Panc1 (cell line): ENCODE data around the gene PDPN. TPM values are rescaled to one million over a fixed set of nuclear protein-coding genes. Genes with fewer than 3 reads are reported as not detected.

ENCODE experiments used
- ATAC-seq: fragments of 200-7000 bp; cut with Tn5 transposase; 2 replicates; pipeline ENCODE4 v1.9.1; 2020; ENCODE audit warnings: mild to moderate bottlenecking, moderate library complexity
- BruUV-seq: library from RNA; stranded (reverse); fragments of 400-500 nt; replicated peaks from 2 replicates; lab custom pipeline; 2021; lab: Mats Ljungman, UMichigan
- CTCF ChIA-PET: fragments of 300-600 bp; sonication (Branson Sonifier 250); formaldehyde crosslinking; loops from one replicate; lab custom pipeline; 2022; ENCODE audit warnings: antibody characterized with exemption; lab: Charles Lee
- POLR2A ChIA-PET: fragments of 300-600 bp; sonication (Branson Sonifier 250); formaldehyde crosslinking; loops from one replicate; lab custom pipeline; 2022; ENCODE audit warnings: antibody characterized with exemption; lab: Charles Lee
- DNase-seq: peaks from one replicate; pipeline ENCODE4 v3.0.0-alpha.2; 2010; ENCODE audit warnings: low read depth, low spot score
- H3K27ac ChIP-seq: 2 replicates; pipeline ENCODE4 v1.5.1; 2011; ENCODE audit warnings: mild to moderate bottlenecking, low read length, inconsistent platforms
- H3K27me3 ChIP-seq: fragments of 200-500 bp; sonication (Bioruptor generic); 2 replicates; pipeline ENCODE4 v1.6.0; 2014; ENCODE audit warnings: low read length, inconsistent platforms; ENCODE audit not compliant: control insufficient read depth, insufficient read depth
- H3K36me3 ChIP-seq: fragments of 200-500 bp; sonication (Bioruptor generic); 2 replicates; pipeline ENCODE4 v1.5.1; 2014; ENCODE audit warnings: inconsistent platforms, mild to moderate bottlenecking, low read length, moderate library complexity; ENCODE audit not compliant: control insufficient read depth, insufficient read depth
- H3K4me1 ChIP-seq: 2 replicates; pipeline ENCODE4 v1.5.1; 2011; ENCODE audit warnings: inconsistent platforms, mild to moderate bottlenecking, low read length, moderate library complexity; ENCODE audit not compliant: control insufficient read depth, insufficient read depth
- H3K4me3 ChIP-seq, 2 experiments: 2 replicates each; pipeline ENCODE4 v1.5.1; 2011 to 2012; ENCODE audit warnings: low read depth in 2 of 2, low read length in 2 of 2, mild to moderate bottlenecking in 2 of 2, inconsistent platforms in 1 of 2, moderate library complexity in 1 of 2
- H3K9me3 ChIP-seq: fragments of 200-500 bp; sonication (Bioruptor generic); 2 replicates; pipeline ENCODE4 v1.5.1; 2014; ENCODE audit warnings: low read depth, mild to moderate bottlenecking, inconsistent platforms, low read length, moderate library complexity; ENCODE audit not compliant: control insufficient read depth, insufficient read depth
- POLR2AphosphoS5 ChIP-seq: IDR thresholded peaks from 2 replicates; pipeline ENCODE4 v1.6.1; 2012; ENCODE audit warnings: mild to moderate bottlenecking, low read depth, low read length, moderate library complexity
- SIN3A ChIP-seq: IDR thresholded peaks from 2 replicates; pipeline ENCODE4 v1.6.1; 2012; ENCODE audit warnings: low read depth, mild to moderate bottlenecking, low read length, moderate library complexity, borderline replicate concordance; ENCODE audit not compliant: insufficient read depth
- TCF7L2 ChIP-seq: IDR thresholded peaks from 2 replicates; pipeline ENCODE4 v1.6.1; 2011; ENCODE audit warnings: mild to moderate bottlenecking, low read depth, low read length, inconsistent platforms
- in situ Hi-C: cut with HindIII; loops from 2 replicates; pipeline ENCODE4 v1.10.0; 2016; ENCODE audit warnings: low sequenced_read_pairs, low pct_unique_long_range_greater_than_20kb
- intact Hi-C: fragments of 100-400 bp; cut with micrococcal nuclease; formaldehyde crosslinking; loops from one replicate; pipeline ENCODE4 v1.10.0; 2022; ENCODE audit not compliant: unreplicated experiment
- total RNA-seq: library from RNA; stranded (reverse); gene quantifications from one replicate; pipeline ENCODE4 v1.2.1, GENCODE V29; 2021; ENCODE audit not compliant: unreplicated experiment
- TF ChIP-seq, protein P1 (sequence below), 2 experiments: IDR thresholded peaks; 2 replicates each; pipeline ENCODE4 v1.6.1; 2011 to 2012; ENCODE audit warnings: low read depth in 2 of 2, control low read depth in 1 of 2, low read length in 1 of 2, mild to moderate bottlenecking in 1 of 2, moderate library complexity in 1 of 2; ENCODE audit not compliant: insufficient read depth in 1 of 2
- TF ChIP-seq, protein P2 (sequence below): fragments of 450-650 bp; IDR thresholded peaks from 2 replicates; pipeline ENCODE4 v1.5.1; 2017; ENCODE audit warnings: mild to moderate bottlenecking

The PDPN gene
- total RNA-seq, 1 experiment from 2014 or later = 0.28 TPM

DNA sequence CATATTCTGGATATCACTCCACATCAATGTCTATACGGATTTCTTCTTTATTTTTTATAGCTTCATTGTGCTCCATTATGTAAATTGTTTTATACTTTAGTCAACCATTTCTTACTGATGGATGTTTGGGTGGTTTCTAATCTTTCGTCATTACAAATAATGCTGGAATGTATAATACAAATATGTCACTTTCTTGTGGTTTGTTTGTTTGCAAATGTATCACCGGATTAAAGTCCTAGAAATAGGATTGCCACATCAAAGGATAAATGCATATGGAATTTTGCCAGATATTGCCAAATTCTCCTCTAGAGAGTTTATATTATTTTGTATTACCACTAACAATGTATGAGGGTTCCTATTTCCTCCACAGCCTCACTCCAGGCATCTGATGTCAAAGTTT lies 67.6 kb downstream of the PDPN start:
- no peak overlapping the region for H3K4me3 ChIP-seq
- H3K9me3 ChIP-seq = no peaks in the 10 kb centered on the region
- TF ChIP-seq, protein P1, sequence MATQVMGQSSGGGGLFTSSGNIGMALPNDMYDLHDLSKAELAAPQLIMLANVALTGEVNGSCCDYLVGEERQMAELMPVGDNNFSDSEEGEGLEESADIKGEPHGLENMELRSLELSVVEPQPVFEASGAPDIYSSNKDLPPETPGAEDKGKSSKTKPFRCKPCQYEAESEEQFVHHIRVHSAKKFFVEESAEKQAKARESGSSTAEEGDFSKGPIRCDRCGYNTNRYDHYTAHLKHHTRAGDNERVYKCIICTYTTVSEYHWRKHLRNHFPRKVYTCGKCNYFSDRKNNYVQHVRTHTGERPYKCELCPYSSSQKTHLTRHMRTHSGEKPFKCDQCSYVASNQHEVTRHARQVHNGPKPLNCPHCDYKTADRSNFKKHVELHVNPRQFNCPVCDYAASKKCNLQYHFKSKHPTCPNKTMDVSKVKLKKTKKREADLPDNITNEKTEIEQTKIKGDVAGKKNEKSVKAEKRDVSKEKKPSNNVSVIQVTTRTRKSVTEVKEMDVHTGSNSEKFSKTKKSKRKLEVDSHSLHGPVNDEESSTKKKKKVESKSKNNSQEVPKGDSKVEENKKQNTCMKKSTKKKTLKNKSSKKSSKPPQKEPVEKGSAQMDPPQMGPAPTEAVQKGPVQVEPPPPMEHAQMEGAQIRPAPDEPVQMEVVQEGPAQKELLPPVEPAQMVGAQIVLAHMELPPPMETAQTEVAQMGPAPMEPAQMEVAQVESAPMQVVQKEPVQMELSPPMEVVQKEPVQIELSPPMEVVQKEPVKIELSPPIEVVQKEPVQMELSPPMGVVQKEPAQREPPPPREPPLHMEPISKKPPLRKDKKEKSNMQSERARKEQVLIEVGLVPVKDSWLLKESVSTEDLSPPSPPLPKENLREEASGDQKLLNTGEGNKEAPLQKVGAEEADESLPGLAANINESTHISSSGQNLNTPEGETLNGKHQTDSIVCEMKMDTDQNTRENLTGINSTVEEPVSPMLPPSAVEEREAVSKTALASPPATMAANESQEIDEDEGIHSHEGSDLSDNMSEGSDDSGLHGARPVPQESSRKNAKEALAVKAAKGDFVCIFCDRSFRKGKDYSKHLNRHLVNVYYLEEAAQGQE (IDR thresholded peaks at IDR 0.05; ENCODE audit: insufficient read depth in 1 of 2, low read depth in 2 of 2, low read length in 1 of 2) = no peak
- H3K36me3 ChIP-seq = no peaks in the 10 kb centered on the region
- ATAC-seq (no peak), DNase-seq (no peak)
- in situ Hi-C loops = no loop called here
- H3K4me1 ChIP-seq = no peaks in the 10 kb centered on the region
- ChIA-PET CTCF (no interaction called here), POLR2A (no interaction called here)
- no TSS peak for BruUV-seq
- H3K27me3 ChIP-seq = peaks cover 5% of the 10 kb centered on the region; the same call in 1 of the 2 replicates
- no peak overlapping the region for H3K27ac ChIP-seq
- intact Hi-C loops = no loop called here

DNA sequence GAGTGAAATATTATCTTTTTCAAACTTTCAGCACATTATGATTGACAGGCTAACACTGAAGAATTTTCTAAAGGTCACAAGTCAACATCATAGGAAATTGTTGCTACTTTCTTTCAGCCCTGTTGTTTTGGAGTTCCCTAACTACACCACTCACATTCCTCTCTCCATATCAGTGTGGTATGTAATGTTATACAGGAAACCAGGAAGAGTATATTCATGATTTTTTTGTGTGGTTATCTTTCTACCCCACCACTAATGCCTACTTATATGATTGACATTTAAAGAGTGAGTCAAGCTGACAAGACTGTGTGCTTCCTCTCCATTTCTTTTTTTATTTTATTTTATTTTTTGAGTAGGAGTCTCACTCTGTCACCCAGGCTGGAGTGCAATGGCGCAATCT lies 68.6 kb downstream of the PDPN start:
- ChIA-PET POLR2A (no interaction called here), CTCF (no interaction called here)
- Histone ChIP-seq H3K27ac (no peak overlapping the region), H3K36me3 (no peaks in the 10 kb centered on the region), H3K9me3 (no peaks in the 10 kb centered on the region), H3K4me1 (no peaks in the 10 kb centered on the region), H3K27me3 (peaks cover 5% of the 10 kb centered on the region; the same call in 1 of the 2 replicates), H3K4me3 (no peak overlapping the region)
- DNase-seq (no peak), ATAC-seq (no peak)
- TF ChIP-seq POLR2AphosphoS5 (no peak), TCF7L2 (no peak), SIN3A (no peak)
- TF ChIP-seq, protein P2, sequence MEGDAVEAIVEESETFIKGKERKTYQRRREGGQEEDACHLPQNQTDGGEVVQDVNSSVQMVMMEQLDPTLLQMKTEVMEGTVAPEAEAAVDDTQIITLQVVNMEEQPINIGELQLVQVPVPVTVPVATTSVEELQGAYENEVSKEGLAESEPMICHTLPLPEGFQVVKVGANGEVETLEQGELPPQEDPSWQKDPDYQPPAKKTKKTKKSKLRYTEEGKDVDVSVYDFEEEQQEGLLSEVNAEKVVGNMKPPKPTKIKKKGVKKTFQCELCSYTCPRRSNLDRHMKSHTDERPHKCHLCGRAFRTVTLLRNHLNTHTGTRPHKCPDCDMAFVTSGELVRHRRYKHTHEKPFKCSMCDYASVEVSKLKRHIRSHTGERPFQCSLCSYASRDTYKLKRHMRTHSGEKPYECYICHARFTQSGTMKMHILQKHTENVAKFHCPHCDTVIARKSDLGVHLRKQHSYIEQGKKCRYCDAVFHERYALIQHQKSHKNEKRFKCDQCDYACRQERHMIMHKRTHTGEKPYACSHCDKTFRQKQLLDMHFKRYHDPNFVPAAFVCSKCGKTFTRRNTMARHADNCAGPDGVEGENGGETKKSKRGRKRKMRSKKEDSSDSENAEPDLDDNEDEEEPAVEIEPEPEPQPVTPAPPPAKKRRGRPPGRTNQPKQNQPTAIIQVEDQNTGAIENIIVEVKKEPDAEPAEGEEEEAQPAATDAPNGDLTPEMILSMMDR = no peak
- TF ChIP-seq, protein P1 (IDR thresholded peaks at IDR 0.05; ENCODE audit: insufficient read depth in 1 of 2, low read depth in 2 of 2, low read length in 1 of 2) = no peak
- no TSS peak for BruUV-seq
- intact Hi-C loops = no loop called here
- in situ Hi-C loops = no loop called here
